ENCODE measurements around the gene C20orf202. TPM values are rescaled to one million over a fixed set of nuclear protein-coding genes. Genes with fewer than 3 reads are reported as not detected.

Gene C20orf202
- total and polyA plus RNA-seq, 8 donors = 0.13 to 0.23 (median 0.16) TPM; not detected in 4

DNA sequence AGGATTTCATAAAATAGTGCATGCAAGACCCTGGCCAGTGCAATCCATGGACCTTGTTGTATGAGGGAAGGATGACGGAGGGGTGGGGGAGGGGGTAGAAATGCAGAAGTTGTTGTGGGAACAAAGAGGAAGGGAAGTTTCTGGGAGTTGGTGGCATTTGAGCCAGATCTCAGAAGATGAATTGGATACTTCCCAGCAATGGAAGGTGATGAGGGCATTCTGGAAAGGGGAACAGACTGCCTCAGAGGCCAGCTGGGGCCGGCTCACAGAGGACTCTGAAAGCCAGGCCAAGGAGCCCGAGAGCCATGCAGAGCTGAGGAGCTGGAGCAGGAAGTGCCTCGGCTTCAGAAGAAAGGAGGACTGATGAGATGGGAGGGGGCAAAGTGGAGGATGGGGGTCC lies 21.1 kb upstream of the C20orf202 start:
- H3K27me3 ChIP-seq = peaks cover 0 to 4% (median 0%) of the 10 kb centered on the region in 4 donors
- WGBS, 2 donors = 49 to 65% methylated on average over 4 of the region's 4 CpGs
- ATAC-seq (no peak), DNase-seq (no peak), FAIRE-seq (no peak)
- TF ChIP-seq, protein P1, sequence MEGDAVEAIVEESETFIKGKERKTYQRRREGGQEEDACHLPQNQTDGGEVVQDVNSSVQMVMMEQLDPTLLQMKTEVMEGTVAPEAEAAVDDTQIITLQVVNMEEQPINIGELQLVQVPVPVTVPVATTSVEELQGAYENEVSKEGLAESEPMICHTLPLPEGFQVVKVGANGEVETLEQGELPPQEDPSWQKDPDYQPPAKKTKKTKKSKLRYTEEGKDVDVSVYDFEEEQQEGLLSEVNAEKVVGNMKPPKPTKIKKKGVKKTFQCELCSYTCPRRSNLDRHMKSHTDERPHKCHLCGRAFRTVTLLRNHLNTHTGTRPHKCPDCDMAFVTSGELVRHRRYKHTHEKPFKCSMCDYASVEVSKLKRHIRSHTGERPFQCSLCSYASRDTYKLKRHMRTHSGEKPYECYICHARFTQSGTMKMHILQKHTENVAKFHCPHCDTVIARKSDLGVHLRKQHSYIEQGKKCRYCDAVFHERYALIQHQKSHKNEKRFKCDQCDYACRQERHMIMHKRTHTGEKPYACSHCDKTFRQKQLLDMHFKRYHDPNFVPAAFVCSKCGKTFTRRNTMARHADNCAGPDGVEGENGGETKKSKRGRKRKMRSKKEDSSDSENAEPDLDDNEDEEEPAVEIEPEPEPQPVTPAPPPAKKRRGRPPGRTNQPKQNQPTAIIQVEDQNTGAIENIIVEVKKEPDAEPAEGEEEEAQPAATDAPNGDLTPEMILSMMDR (IDR thresholded peaks at IDR 0.05) = no peak
- no peak overlapping the region for H3K4me3 ChIP-seq
- no peaks in the 10 kb centered on the region for H3K4me1 ChIP-seq
- no peaks in the 10 kb centered on the region for H3K9me3 ChIP-seq
- H3K36me3 ChIP-seq = no peaks in the 10 kb centered on the region
- intact Hi-C loops (cut with DNase I) = no loop called here
- H3K27ac ChIP-seq = no peak overlapping the region

DNA sequence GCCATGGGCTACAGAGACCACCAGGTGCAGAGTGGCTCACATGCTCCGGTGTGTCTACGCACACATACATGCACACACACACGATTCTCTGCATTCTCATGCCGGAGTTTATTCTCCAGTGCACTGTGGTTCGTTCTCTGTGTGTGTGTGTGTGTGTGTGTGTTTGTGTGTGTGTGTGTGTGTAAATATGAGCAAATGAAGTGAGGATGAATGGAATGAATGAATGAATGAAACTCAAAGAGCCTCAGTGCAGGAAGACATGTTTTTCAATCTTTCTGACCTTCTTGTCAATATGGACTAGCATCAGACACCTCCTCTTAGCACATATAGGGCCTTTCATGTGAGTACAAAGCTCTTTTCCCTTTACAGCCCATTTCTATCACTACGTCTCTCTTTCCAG lies 20.1 kb upstream of the C20orf202 start:
- Histone ChIP-seq H3K27me3 (peaks cover 0 to 4% (median 0%) of the 10 kb centered on the region in 4 donors), H3K36me3 (no peaks in the 10 kb centered on the region), H3K9me3 (no peaks in the 10 kb centered on the region), H3K4me1 (no peaks in the 10 kb centered on the region), H3K4me3 (no peak overlapping the region), H3K27ac (no peak overlapping the region)
- intact Hi-C loops (cut with DNase I) = no loop called here
- ATAC-seq = no peak
- no peak for FAIRE-seq
- TF ChIP-seq, protein P1 (IDR thresholded peaks at IDR 0.05) = no peak
- no peak for DNase-seq
- 50 to 62% methylated on average over 6 of the region's 6 CpGs for WGBS, 2 donors

DNA sequence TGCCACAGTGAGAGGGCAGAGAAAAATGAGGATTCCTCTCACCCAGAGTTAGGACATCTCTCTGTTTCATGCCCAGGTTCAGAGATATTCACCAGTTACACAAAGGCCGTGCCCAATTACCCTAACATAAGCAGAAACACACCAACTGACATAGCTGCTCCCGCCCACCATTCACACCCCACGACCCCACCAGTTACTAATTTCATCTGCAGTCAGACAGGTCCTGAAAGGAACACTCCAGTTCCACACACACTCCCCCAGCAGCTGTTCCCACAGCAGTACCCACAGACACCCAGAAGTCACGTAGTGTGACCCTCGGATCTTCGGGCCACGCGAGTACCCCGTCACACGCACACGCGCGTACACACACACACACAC lies 19.0 kb upstream of the C20orf202 start:
- Histone ChIP-seq H3K4me1 (no peaks in the 10 kb centered on the region), H3K27me3 (peaks cover 0 to 4% (median 0%) of the 10 kb centered on the region in 4 donors), H3K36me3 (no peaks in the 10 kb centered on the region), H3K4me3 (peak overlapping the region in 1 of 4 donors; percentile 57), H3K27ac (no peak overlapping the region), H3K9me3 (no peaks in the 10 kb centered on the region)
- intact Hi-C loops (cut with DNase I) = no loop called here
- ATAC-seq (no peak), DNase-seq (no peak), FAIRE-seq (no peak)
- WGBS, 2 donors = 16 to 25% methylated on average over 13 of the region's 13 CpGs
- TF ChIP-seq, protein P1 (IDR thresholded peaks at IDR 0.05) = no peak

DNA sequence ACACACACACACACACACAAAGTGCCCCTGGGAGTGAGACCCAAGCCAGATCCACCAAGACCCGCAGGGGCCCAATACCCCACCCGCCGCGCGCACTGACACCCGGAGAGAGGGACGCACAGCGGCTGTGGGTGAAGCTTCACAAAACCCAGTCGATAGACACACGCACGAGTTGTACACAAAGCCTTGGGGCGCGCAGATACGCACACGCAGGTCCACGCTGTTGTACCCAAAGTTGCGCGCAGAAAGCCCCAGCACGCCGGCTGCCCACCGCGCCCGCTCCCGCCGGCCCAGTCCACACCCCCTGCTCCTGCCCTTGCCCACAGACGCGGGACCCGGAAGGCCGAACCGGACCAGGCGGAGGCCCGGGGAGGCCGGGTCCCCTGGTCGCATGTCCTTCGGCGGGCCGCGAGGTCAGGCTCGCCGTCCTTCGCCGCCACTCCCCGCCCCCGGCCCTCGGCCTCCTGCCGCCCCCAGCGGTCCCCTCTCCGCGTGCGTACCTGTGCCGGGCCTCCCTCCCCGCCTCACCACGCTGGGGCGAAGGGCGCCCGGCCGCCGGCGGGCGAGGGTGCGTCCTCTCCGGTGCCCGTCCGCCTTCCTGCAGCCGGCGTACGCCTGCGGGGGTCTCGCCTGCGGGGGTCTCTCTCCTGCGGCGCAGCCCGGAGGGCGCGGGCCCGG lies 18.5 kb upstream of the C20orf202 start, which contains the start of gene TMEM74B:
Gene TMEM74B (minus strand): TSS at position 344 of the 678 bp plus-strand sequence. CDS start 1,180 bp downstream, outside the sequence.
- FAIRE-seq = no peak
- Histone ChIP-seq H3K4me3 (peak within 1 kb of the TSS; percentile 8 to 57 (median 37)), H3K27me3 (peaks cover 0 to 4% (median 0%) of the 10 kb centered on the region in 4 donors), H3K27ac (no peak within 1 kb of the TSS), H3K4me1 (no peaks in the 10 kb centered on the region), H3K36me3 (no peaks in the 10 kb centered on the region), H3K9me3 (no peaks in the 10 kb centered on the region)
- peak in 1 of 6 donors; percentile 68 for DNase-seq
- TF ChIP-seq, protein P1 (IDR thresholded peaks at IDR 0.05) = no peak
- intact Hi-C loops (cut with DNase I) = no loop called here
- 1 to 2% methylated on average over 42 to 76 of the region's 76 CpGs for WGBS, 2 donors
- peak; percentile 9 to 44 (median 22) for ATAC-seq

DNA sequence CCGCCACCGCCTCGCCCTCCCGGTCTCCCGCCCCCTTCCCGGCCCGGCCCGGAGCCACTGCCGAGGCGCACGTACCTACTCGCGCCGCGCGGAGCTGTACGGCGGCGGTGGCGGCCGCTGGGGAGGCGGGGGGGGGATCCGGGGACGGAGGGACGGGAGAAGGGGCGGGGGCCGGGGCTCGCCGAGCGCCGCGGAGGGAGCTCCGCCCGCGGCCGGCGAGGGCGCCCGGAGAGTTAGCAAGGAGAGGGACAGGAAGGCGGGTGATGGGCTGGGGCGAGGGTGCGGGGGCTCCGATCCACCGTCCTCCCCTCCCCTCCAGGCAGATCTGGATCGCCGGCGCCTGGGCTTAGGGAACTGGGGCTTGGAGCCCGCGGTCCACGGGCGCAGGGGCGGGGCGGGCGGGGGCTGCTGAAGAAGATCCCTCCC lies 17.9 kb upstream of the C20orf202 start:
- 0 to 1% methylated on average over 24 to 50 of the region's 54 CpGs for WGBS, 2 donors
- TF ChIP-seq, protein P1 (IDR thresholded peaks at IDR 0.05) = no peak
- H3K4me3 ChIP-seq = peak overlapping the region; percentile 8 to 57 (median 37)
- intact Hi-C loops (cut with DNase I) = no loop called here
- H3K27me3 ChIP-seq = peaks cover 0 to 4% (median 0%) of the 10 kb centered on the region in 4 donors
- no peak for FAIRE-seq
- H3K36me3 ChIP-seq = no peaks in the 10 kb centered on the region
- H3K9me3 ChIP-seq = no peaks in the 10 kb centered on the region
- peak; percentile 41 to 55 (median 48) for ATAC-seq
- H3K27ac ChIP-seq = no peak overlapping the region
- H3K4me1 ChIP-seq = no peaks in the 10 kb centered on the region
- DNase-seq = peak in 2 of 6 donors; percentile 64 to 72

All from pancreas (tissue), 10 donors.